Endodermal cell (in vitro differentiated cells): ENCODE results near the gene PTPN14. TPM values are rescaled to one million over a fixed set of nuclear protein-coding genes. Genes with fewer than 3 reads are reported as not detected.
A peak's percentile ranks its signal among the peaks of the same experiment; 100 is the strongest.

Experiments used
- DNase-seq: peaks from one replicate; pipeline ENCODE4 v3.0.0-alpha.2; 2017
- H3K27ac ChIP-seq: 2 replicates; pipeline ENCODE4 v1.5.1; 2013; ENCODE audit warnings: mild to moderate bottlenecking, low read depth, low read length, moderate library complexity
- H3K27me3 ChIP-seq: 2 replicates; pipeline ENCODE4 v1.6.1; 2013; ENCODE audit warnings: mild to moderate bottlenecking, low read length, moderate library complexity; ENCODE audit not compliant: insufficient read depth, control insufficient read depth, poor library complexity, severe bottlenecking
- H3K36me3 ChIP-seq: 2 replicates; pipeline ENCODE4 v1.7.0; 2013; ENCODE audit warnings: mild to moderate bottlenecking, low read length, moderate library complexity; ENCODE audit not compliant: control insufficient read depth, insufficient read depth
- H3K4me1 ChIP-seq: one replicate; pipeline ENCODE4 v1.7.0; 2013; ENCODE audit warnings: low read length; ENCODE audit not compliant: control insufficient read depth, insufficient read depth
- H3K4me3 ChIP-seq: 2 replicates; pipeline ENCODE4 v1.5.1; 2013; ENCODE audit warnings: mild to moderate bottlenecking, low read length, moderate library complexity
- H3K9ac ChIP-seq: 2 replicates; pipeline ENCODE4 v1.6.1; 2013; ENCODE audit warnings: mild to moderate bottlenecking, low read length, moderate library complexity; ENCODE audit not compliant: poor library complexity, severe bottlenecking; ENCODE audit errors: extremely low read depth
- H3K9me3 ChIP-seq: 2 replicates; pipeline ENCODE4 v1.6.1; 2013; ENCODE audit warnings: mild to moderate bottlenecking, low read length, moderate library complexity; ENCODE audit not compliant: control insufficient read depth
- H3K27ac Mint-ChIP-seq: 2 replicates; pipeline ENCODE4 v1.8.0; 2020; ENCODE audit warnings: mixed read lengths
- H3K27me3 Mint-ChIP-seq: 2 replicates; pipeline ENCODE4 v1.8.0; 2021; ENCODE audit warnings: mild to moderate bottlenecking, mixed read lengths; ENCODE audit not compliant: insufficient read depth
- H3K36me3 Mint-ChIP-seq: 2 replicates; pipeline ENCODE4 v1.8.0; 2020; ENCODE audit warnings: low read depth, mixed read lengths
- H3K4me1 Mint-ChIP-seq: 2 replicates; pipeline ENCODE4 v1.8.0; 2020; ENCODE audit warnings: mixed read lengths
- H3K4me3 Mint-ChIP-seq: 2 replicates; pipeline ENCODE4 v1.8.0; 2020; ENCODE audit warnings: mild to moderate bottlenecking, moderate library complexity, mixed read lengths
- H3K9me3 Mint-ChIP-seq: 2 replicates; pipeline ENCODE4 v1.8.0; 2020; ENCODE audit warnings: mild to moderate bottlenecking, mixed read lengths
- CTCF ChIP-seq: fragments of 200-600 bp; sonication (generic); conservative IDR thresholded peaks from 2 replicates; pipeline ENCODE4 v1.5.0; 2021; ENCODE audit warnings: antibody characterized with exemption, mild to moderate bottlenecking
- WGBS, 2 experiments: methylation state at CpG; one replicate each; pipeline versions ENCODE4 v1.1.5 to v1.1.7; 2013; ENCODE audit warnings: missing lambda C conversion rate in 2 of 2, mixed read lengths in 1 of 2; ENCODE audit not compliant: insufficient coverage in 1 of 2, insufficient read length in 1 of 2; 5-methylcytosine and 5-hydroxymethylcytosine counted together
- total RNA-seq, 2 donors: library from RNA; stranded (reverse); fragmentation: NEBNext Ultra II Directional in 1 of 2; extraction: Animal tissue kit (Norgen Biotek cat#: 25700) in 1 of 2; gene quantifications; 2 replicates in 1 of 2; 3 replicates in 1 of 2; pipeline ENCODE4 v1.2.1, GENCODE V29; 2021

PTPN14 gene
- total RNA-seq, 2 donors from 2014 or later, result 72.6 to 93.2 TPM

GRCh38 chr1:214459895-214460294, 91.5 kb downstream of the PTPN14 start:
- Mint-ChIP-seq H3K36me3 (peaks cover 14% of the 10 kb centered on the region), H3K4me1 (peaks cover 42% of the 10 kb centered on the region), H3K27ac (no peak overlapping the region), H3K9me3 (no peaks in the 10 kb centered on the region), H3K27me3 (no peaks in the 10 kb centered on the region), H3K4me3 (no peak overlapping the region)
- Histone ChIP-seq H3K27ac (no peak overlapping the region), H3K4me3 (no peak overlapping the region), H3K27me3 (no peaks in the 10 kb centered on the region), H3K4me1 (peaks cover 20% of the 10 kb centered on the region), H3K9me3 (no peaks in the 10 kb centered on the region), H3K9ac (no peak overlapping the region), H3K36me3 (peaks cover 16% of the 10 kb centered on the region)
- no peak for DNase-seq
- whole genome bisulfite sequencing, 2 experiments, result 92 to 96% methylated on average over 3 of the region's 3 CpGs
- TF ChIP-seq CTCF, result no peak

GRCh38 chr1:214458541-214458940, 92.9 kb downstream of the PTPN14 start:
- H3K9me3 ChIP-seq, result no peaks in the 10 kb centered on the region
- H3K27ac ChIP-seq, result no peak overlapping the region
- H3K9me3 Mint-ChIP-seq, result no peaks in the 10 kb centered on the region
- peaks cover 18% of the 10 kb centered on the region for H3K4me1 ChIP-seq
- H3K4me3 Mint-ChIP-seq, result no peak overlapping the region
- no peak overlapping the region for H3K4me3 ChIP-seq
- H3K36me3 Mint-ChIP-seq, result peaks cover 9% of the 10 kb centered on the region
- 80 to 93% methylated on average over 1 of the region's 1 CpG for WGBS, 2 experiments
- H3K27ac Mint-ChIP-seq, result peak overlapping the region; percentile 44
- TF ChIP-seq CTCF, result no peak
- no peak for DNase-seq
- no peaks in the 10 kb centered on the region for H3K27me3 Mint-ChIP-seq
- H3K27me3 ChIP-seq, result no peaks in the 10 kb centered on the region
- H3K9ac ChIP-seq, result no peak overlapping the region
- peaks cover 46% of the 10 kb centered on the region for H3K4me1 Mint-ChIP-seq
- peaks cover 16% of the 10 kb centered on the region for H3K36me3 ChIP-seq

- Histone ChIP-seq H3K27ac (no peak overlapping the region), H3K36me3 (peaks cover 8% of the 10 kb centered on the region), H3K4me3 (no peak overlapping the region), H3K9ac (no peak overlapping the region), H3K27me3 (no peaks in the 10 kb centered on the region), H3K9me3 (no peaks in the 10 kb centered on the region), H3K4me1 (peaks cover 20% of the 10 kb centered on the region)
- H3K27me3 Mint-ChIP-seq, result no peaks in the 10 kb centered on the region
- peak overlapping the region; percentile 53 for H3K27ac Mint-ChIP-seq
- peaks cover 9% of the 10 kb centered on the region for H3K36me3 Mint-ChIP-seq
- no peak for TF ChIP-seq CTCF
- no peaks in the 10 kb centered on the region for H3K9me3 Mint-ChIP-seq
- no peak for DNase-seq
- H3K4me1 Mint-ChIP-seq, result peaks cover 56% of the 10 kb centered on the region
- no peak overlapping the region for H3K4me3 Mint-ChIP-seq
- 91 to 92% methylated on average over 6 of the region's 6 CpGs for WGBS, 2 experiments
Measured at GRCh38 chr1:214455971-214456867, 95.2 kb downstream of the PTPN14 start.
